DMS 273 treated with DMSO at 0.1 percent for 48 hours (cell line): ENCODE data around the gene RIMS4.
"Not testable (repeated sequence)": the region's sequence is repeated elsewhere in the genome, so short reads cannot be mapped to it uniquely, and the experiment has no call there.

Experiments used
- DNase-seq: peaks from one replicate; lab custom pipeline; 2025; lab: John Stamatoyannopoulos, UW

Gene RIMS4

GRCh38 chr20:44795836-44796235 lies 14.5 kb downstream of the RIMS4 start:
- DNase-seq: no peak

- no peak for DNase-seq
Measured at GRCh38 chr20:44792796-44793195, 17.6 kb downstream of the RIMS4 start.

DNA sequence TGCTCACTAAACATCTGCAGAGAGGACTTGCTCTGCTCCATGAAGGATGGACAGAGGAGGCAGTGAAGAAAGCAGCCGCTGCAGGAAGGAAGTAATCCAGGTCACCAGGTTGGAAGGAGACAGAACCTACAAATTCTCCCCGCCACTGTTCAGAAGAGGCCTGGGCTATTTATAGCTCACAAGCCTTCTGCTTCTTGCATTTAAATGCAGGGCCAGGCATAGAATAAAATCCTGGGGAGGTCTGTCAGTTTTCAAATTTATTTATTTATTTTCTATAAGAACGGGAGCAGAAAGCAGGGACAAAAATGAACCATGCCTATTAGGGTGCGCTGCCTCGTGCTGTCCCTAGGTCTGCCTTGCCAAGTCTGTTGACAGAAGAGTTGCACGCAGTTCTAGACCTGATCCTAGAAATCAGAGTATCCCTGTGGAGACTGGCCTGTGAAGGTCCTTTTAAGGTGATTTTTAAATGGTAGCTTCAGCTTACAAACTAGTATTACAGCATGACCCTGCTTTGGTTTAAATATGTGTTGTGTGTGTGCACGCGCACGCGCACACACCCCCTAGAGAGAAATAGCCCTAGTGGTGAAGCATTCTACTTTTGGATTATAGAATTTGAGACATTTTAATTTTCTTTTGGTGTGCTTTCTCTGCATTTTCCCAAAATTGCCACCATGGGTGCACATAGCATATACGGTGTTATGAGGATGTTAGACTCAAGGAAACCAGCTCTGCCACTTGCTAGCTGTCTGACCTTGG lies 19.5 kb downstream of the RIMS4 start:
- DNase-seq: no peak

DNA sequence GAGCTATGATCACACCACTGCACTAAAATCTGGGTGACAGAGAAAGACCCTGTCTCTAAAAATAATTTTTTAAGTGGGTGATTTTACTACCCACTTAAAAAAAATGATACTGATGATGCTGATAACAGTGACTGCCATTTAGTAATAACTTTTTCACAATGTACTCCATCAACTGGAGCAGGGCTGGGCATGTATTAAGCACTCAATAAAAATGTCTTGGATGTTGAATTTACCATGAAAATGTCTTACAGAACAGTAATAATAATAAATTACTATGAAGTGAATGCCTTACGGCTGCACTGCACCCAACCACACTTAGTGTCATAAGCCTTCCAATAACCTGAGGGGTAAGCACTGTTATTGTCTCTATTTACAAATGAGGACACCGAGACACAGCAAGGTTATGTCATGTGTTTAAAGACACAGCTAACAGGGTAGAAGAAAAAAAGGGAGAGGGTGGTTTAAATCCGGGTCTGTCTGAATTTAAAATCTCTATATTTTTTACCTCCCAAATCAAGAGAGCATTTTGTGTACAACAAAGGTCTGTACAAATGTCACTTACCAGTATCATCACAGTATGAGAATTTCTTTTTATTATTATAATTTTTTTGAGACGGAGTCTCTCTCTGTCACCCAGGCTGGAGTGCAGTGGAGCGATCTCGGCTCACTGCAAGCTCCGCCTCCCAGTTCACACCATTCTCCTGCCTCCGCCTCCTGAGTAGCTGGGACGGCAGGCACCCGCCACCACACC lies 21.5 kb downstream of the RIMS4 start:
- DNase-seq: no peak

DNA sequence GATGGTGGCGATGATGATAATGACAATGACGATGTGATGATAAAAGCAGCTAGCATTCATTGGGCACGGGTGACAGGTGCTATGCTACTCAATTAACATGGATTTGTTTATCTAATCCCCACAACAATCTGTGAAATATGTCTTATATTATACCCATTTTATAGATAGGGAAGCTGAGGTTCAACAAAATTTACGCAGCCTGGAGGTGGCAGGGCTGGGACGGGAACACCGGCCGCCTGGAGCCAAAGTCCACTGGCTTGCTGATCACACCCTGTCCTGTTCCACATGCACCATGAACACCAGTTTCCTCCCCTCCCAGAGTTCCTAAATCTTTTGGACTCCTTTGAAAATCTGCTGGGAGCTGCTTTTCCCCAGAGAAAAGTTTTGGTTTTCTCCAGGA lies 23.0 kb downstream of the RIMS4 start:
- DNase-seq: no peak

DNA sequence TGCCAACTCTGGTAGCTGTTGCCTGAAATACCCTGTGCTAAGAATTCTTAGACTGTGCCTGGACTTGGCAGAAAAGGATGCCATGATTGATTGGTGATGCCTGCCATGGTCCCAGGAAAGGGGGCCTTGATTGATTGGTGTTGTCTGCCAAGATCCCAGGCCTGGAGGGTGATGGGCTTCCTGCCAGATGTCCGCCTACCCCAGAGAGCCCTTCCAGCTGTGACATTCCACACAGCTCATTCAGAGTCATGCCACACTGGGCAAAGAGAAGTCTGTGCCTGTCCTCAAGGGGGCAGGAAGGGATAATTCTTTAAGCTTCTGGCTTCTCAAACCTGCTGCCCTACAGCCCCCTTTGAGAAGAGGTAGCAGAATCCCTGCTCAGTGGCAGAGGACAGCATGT lies 24.6 kb downstream of the RIMS4 start:
- DNase-seq: peak; percentile 30

GRCh38 chr20:44784688-44785087 lies 25.7 kb downstream of the RIMS4 start:
- no peak for DNase-seq

- DNase-seq: no peak
Measured at GRCh38 chr20:44781791-44782190, 28.6 kb downstream of the RIMS4 start.

- no peak for DNase-seq
Measured at GRCh38 chr20:44781118-44781517, 29.2 kb downstream of the RIMS4 start.

- DNase-seq: no peak
Measured at GRCh38 chr20:44780226-44780625, 30.1 kb downstream of the RIMS4 start.

DNA sequence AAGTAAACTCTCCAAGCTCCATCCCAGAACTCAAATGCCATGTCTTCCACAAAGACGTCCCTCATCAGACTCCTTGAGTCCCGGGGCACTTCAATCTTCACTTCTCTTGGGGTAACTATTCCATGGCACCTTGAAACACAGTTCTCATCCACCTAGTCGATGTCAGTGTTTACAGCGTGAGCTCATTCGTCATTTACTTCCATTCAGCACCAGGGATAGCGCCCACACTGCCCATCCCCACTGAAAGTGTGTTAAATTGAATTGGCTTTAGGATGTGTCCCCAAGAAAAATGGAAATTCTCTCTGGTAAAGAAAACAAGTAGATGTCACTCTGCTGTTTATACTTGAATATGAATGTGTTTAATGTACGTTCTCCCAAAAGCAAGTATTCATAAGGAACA lies 33.4 kb downstream of the RIMS4 start:
- no peak for DNase-seq

DNA sequence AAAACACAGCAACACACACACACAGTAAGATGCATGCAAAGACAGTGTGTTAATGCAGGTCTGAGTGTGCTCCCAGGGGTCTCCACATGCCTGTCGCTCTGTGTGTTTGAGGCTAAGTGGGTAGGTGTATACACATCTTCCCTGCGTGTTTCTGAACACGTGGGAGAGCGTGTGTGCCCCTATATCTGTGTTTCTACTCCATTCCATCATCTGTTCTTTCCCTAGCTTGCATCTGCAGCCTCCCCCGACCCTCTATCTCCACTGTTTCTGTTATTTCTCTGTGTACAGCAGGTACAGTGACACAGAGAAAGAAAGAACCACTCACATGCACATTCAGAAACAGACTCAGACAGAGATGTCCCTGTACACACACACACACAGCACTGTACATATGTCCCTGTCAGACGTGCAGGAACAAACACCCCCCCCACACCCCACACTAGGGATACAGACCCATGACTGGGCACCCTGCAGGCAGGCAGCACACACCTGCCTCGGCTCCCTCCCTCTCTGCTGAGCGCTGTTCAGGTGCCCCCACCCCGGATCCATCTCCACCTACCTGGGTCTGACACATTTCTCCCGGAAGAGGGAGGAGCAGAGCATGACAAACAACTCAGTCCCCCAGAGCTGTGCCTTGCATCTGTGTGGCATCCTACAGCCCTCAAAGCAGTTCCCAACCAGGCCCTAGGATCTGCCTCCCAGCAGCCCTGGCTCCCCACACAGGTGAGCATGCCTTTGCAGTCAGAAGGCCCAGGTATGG lies 37.1 kb downstream of the RIMS4 start:
- no peak for DNase-seq

- DNase-seq: no peak
Measured at GRCh38 chr20:44772636-44773035, 37.7 kb downstream of the RIMS4 start.

- no peak for DNase-seq
Measured at GRCh38 chr20:44771172-44771535, 39.2 kb downstream of the RIMS4 start.

- no peak for DNase-seq
Measured at GRCh38 chr20:44770484-44771171, 39.7 kb downstream of the RIMS4 start.

DNA sequence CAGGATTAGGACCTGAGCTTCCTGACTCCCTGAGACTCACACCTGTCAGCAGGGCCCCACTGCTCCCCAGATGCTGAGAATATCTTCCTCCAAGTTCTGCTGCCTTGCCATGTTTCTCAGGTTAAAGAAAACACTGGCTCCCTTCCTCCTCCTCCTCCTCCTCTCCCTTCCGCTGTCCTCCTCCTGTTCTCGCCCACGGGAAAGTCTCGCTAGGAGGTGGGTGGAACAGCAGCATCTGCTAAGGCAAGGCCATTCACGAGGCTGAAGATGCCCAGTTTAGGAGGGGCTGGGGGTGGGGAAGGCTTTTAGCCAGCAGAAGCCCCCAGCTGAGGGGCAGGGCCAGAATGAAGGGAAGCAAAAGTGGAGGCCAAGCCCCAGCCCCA lies 40.9 kb downstream of the RIMS4 start:
- no peak for DNase-seq

GRCh38 chr20:44768854-44769480 lies 41.4 kb downstream of the RIMS4 start:
- DNase-seq: no peak

GRCh38 chr20:44768256-44768655 lies 42.1 kb downstream of the RIMS4 start:
- no peak for DNase-seq

- DNase-seq: no peak
Measured at GRCh38 chr20:44765701-44766347, 44.5 kb downstream of the RIMS4 start.

DNA sequence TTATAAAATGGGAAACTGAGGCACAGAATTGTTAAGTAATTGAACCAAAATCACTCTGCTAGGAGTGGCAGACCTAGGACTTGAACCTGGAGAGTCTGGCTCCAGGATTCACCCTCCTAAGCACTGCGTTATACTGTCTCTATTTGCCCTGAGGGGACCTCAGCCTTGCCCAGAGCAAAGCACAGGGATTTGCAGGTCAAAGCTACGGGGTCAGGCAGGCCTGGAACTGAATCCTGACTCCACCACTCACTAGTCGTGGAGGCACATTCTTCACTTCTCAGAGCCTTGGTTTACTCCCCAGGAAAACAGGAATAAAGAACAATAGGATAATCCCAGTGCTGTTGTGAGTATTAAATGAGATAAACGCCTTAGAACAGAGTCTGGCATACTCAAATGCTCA lies 45.3 kb downstream of the RIMS4 start:
- DNase-seq: no peak

- DNase-seq: not testable (repeated sequence)
Measured at GRCh38 chr20:44763798-44764197, 46.5 kb downstream of the RIMS4 start.
